NCI-H748 (cell line): ENCODE results near the gene CCNJ.

ENCODE experiments used
- DNase-seq: peaks from one replicate; lab custom pipeline; 2025; ENCODE audit not compliant: unreplicated experiment; lab: John Stamatoyannopoulos, UW

Gene CCNJ

DNA sequence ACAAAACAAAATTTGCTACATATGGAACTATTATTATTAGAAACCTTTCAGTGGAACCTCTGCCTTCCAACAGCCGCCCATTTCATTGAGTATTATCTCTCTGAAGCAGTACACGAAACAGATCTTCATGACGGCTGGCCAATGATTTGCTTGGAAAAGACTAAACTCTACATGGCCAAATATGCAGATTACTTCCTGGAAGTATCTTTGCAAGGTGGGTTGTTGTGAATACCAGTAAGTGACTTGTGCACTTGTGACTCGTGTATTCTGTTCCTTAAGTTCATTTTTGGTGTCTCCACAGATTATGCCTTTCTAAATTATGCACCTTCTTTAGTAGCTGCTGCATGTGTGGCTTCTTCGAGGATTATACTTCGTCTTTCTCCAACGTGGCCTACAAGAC, 13.4 kb downstream of the CCNJ start:
- no peak for DNase-seq

GRCh38 chr10:96061232-96061631, 17.8 kb downstream of the CCNJ start:
- no peak for DNase-seq

DNA sequence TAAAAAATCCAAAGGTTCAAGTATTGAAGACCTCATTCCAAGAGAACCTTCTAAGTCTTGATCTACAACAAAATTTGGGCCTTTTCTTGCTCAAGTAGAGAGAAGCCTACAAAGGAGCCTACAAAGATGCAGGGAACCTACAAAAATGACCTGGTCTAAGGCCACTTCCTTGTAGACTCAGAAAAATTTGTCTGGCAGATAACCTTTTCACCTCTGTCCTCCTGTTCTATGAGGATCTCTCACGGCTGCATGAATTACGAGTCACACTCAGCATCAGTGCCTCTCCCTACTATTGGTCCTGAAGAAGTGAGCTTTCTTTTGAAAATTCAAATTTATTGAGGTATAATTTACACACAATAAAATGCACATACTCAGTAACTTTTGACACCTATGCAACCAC, 29.3 kb downstream of the CCNJ start:
- DNase-seq = no peak

GRCh38 chr10:96073722-96074121, 30.3 kb downstream of the CCNJ start:
- DNase-seq = no peak

DNA sequence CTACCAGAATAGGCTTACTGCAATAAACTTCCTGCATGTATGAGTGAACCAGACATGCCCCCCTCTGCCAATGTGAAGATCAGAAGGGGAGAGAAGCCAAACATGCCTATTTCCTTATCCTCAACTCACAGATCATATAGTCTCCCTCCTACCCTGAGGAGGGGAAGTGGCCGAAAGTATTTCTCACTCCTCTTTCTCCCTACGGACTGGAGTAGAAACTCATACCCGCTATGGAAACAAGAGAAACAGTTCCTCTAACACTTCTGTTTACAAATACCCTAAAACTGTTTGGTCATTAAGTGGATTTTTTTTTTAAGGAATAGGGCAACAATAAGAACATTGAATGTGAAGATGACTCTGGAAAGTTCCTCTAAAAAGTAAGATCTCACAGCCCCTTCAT, 31.4 kb downstream of the CCNJ start:
- DNase-seq = no peak

- DNase-seq = no peak
Observed at GRCh38 chr10:96075977-96076376, 32.6 kb downstream of the CCNJ start.

- DNase-seq = no peak
Observed at GRCh38 chr10:96077156-96077555, 33.8 kb downstream of the CCNJ start.

GRCh38 chr10:96082153-96082552, 38.8 kb downstream of the CCNJ start:
- DNase-seq = no peak

DNA sequence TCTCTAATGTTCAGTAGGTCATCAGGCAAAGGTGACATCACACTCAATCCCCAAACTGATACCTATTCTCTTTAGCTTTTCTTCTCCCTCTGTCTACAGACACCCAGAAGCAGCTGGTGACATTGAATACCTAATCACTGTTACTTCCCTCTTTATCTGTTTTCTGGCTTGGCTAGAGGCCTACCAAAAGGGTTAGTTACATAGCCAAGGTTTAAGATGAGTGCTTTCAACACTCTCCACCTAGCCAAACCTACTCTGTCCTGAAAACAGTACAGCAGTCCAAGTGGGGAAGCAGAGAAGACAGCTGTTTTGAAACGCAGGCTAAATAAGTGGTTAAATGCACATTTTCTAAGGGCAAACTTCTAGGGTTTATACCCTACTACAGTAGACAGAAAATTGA, 39.4 kb downstream of the CCNJ start:
- no peak for DNase-seq

- DNase-seq = no peak
Observed at GRCh38 chr10:96089116-96089515, 45.7 kb downstream of the CCNJ start.

DNA sequence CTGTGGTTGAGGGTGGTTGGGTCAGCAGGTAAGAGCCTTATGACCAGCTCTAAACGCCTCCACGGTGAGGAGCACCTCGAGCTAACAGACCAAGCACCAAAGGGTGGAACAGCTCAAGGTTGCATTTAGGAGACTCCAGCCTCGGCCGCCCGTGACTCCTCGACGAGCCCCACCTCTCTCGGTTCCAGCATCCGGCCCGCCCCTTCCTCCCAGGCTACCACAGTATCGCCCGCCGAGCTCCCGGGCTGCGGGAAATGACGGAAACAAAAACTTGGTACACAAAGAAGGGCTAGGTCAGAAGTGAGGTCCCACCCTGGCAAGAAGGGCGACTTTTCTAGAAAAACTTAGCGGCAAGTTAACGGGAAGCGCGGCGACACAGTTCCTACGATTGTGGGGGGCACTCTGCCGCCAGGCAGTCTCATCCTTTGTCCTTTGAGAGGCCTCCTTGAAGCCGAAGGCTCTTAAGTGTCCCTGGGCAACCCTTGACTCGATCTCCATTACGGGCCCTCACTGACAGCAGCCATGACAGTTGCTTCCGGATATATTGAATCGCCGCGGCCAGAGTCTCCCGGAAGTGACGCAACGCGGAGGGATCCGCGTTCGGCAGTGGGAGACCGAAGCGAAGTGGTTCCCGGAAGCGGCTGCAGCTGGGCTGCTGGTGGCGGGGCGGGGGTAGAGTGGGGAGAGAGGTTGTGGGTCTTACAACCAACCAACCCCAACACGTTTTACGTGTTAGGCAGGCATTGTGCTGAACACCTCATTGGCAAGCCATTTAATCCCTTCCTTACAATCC, 46.5 kb downstream of the CCNJ start:
- peak; percentile 95 for DNase-seq

GRCh38 chr10:96090463-96090800, 47.0 kb downstream of the CCNJ start:
- DNase-seq = no peak

GRCh38 chr10:96092999-96093767, 49.8 kb downstream of the CCNJ start:
- no peak for DNase-seq

DNA sequence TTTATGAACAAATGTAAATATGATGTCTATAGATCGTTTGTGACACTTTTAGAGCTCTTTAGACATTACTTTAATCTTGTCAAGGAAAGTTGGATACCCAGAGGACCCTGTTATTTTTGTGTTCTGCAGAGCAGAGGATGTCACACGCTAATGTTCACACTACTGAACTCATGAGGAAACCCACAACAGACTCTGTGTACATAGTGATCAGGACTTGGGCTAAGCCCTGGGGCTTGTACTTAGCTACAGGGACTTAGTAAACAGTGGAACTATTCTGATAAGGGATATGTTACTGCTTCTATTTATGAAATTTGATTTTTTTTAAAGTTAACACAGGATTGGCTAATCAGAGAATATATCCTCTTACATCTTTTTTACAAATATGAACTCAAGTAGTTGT, 50.6 kb downstream of the CCNJ start:
- DNase-seq = no peak

GRCh38 chr10:96096958-96097357, 53.6 kb downstream of the CCNJ start:
- DNase-seq = no peak

DNA sequence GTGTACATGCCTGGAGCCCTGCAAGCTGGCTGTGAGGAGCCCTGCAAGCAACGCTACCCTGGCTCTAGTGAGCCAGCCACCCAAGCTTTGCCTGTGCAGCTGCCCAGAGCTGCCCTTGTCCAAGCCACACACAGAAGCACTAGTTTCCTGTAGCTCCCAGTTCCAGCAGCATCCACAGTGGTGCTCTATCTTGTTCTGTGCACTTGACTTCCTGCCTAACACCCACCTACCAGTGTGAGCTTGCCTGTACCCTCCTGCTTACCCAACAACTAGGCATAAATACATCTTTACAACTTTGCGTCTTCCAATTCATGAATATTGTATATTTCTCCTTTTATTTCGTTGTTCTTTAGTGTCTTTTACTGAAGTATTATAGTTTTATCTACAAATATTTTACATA, 54.5 kb downstream of the CCNJ start:
- DNase-seq = no peak

DNA sequence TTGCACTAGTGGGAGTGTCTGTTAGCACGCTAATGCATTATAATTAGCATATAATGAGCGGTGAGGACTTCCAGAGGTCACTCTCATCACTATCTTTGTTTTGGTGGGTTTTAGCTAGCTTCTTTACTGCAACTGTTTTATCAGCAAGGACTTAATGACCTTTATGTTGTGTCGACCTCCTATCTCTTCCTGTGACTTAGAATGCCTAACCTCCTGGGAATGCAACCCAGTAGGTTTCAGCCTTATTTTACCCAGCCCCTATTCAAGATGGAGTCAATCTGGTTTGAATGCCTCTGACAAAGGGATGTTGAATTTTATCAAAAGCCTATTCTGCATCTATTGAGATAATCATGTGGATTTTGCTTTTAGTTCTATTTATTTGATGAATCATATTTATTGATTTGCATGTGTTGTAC, 64.2 kb downstream of the CCNJ start:
- no peak for DNase-seq
